Activated naive CD8-positive, alpha-beta T cell treated with anti-CD3 and anti-CD28 coated beads for 36 hours (primary cell): ENCODE results near the gene TNIK. TPM values are rescaled to one million over a fixed set of nuclear protein-coding genes. Genes with fewer than 3 reads are reported as not detected.
"Not testable (repeated sequence)": the region's sequence is repeated elsewhere in the genome, so short reads cannot be mapped to it uniquely, and the experiment has no call there.

Source experiments
- DNase-seq: peaks from one replicate; pipeline ENCODE4 v3.0.0; 2021
- H3K27ac Mint-ChIP-seq: one replicate; pipeline ENCODE4 v1.8.0; 2022; ENCODE audit warnings: mild to moderate bottlenecking, moderate library complexity, mixed read lengths
- H3K27me3 Mint-ChIP-seq: one replicate; pipeline ENCODE4 v1.8.0; 2022; ENCODE audit warnings: mild to moderate bottlenecking, mixed read lengths
- H3K36me3 Mint-ChIP-seq: one replicate; pipeline ENCODE4 v1.8.0; 2021; ENCODE audit warnings: mild to moderate bottlenecking, mixed read lengths
- H3K4me1 Mint-ChIP-seq: one replicate; pipeline ENCODE4 v1.8.0; 2021; ENCODE audit warnings: mixed read lengths
- H3K4me3 Mint-ChIP-seq: one replicate; pipeline ENCODE4 v1.8.0; 2022; ENCODE audit warnings: mild to moderate bottlenecking, moderate library complexity, mixed read lengths
- H3K9me3 Mint-ChIP-seq: one replicate; pipeline ENCODE4 v1.8.0; 2022; ENCODE audit warnings: mixed read lengths
- total RNA-seq, 2 experiments: library from RNA; stranded (reverse); gene quantifications; one replicate each; pipeline ENCODE4 v1.2.3, GENCODE V29; 2021

The TNIK gene
- total RNA-seq, 2 experiments from 2014 or later = 21.3 to 24.6 TPM

- Mint-ChIP-seq H3K4me1 (peaks cover 43% of the 10 kb centered on the region), H3K9me3 (no peaks in the 10 kb centered on the region), H3K27ac (no peak overlapping the region), H3K36me3 (peaks cover 11% of the 10 kb centered on the region), H3K27me3 (no peaks in the 10 kb centered on the region), H3K4me3 (no peak overlapping the region)
- DNase-seq = no peak
Measured at GRCh38 chr3:171313702-171314101, 146.5 kb downstream of the TNIK start.

GRCh38 chr3:171312741-171313140, 147.5 kb downstream of the TNIK start:
- Mint-ChIP-seq H3K4me1 (peaks cover 43% of the 10 kb centered on the region), H3K4me3 (no peak overlapping the region), H3K36me3 (peaks cover 15% of the 10 kb centered on the region), H3K9me3 (peaks cover 3% of the 10 kb centered on the region), H3K27me3 (no peaks in the 10 kb centered on the region), H3K27ac (no peak overlapping the region)
- no peak for DNase-seq

DNA sequence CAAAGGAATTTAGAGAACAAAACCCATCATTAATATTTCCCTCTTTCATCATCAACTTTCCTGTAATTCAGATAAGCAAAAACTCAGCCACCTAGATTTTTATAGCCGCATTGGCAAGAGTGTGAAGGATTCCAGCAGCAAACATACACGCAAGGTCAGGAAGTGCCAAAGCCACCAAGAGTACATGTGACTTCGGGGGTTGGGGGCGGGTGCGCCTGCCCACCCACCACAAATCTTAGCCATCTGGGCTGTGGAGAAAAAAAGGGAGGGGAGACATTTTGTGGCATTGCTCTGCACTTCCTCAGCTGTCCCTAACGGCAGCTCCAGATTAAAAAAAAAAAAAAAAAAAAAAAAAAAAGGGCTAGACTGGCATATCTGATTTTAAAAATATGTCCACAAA, 148.4 kb downstream of the TNIK start:
- Mint-ChIP-seq H3K4me3 (peak overlapping the region; percentile 56), H3K27me3 (no peaks in the 10 kb centered on the region)

DNA sequence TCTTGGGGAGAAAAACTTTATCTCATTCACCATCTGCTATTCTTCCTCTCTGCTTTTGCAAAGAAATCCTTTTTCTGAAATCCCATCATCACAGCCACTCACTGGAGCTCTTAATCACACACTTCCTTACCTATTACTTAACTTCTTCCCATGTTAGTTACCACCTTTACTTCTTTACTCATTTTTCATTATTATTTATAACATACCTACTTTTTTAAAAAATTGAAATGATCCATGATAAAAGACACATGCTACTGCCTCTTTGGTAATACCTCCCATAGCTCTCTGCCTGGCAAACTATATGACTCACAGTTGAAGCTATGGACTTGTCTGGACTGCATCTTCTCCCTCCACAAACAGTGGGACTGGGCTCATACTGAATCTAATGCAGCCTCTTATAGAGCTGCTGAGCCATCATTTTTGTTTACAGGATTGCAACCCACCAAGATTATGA, 150.3 kb downstream of the TNIK start:
- Mint-ChIP-seq H3K9me3 (peaks cover 4% of the 10 kb centered on the region), H3K27me3 (no peaks in the 10 kb centered on the region), H3K36me3 (peaks cover 21% of the 10 kb centered on the region), H3K4me3 (no peak overlapping the region), H3K27ac (no peak overlapping the region), H3K4me1 (peaks cover 47% of the 10 kb centered on the region)
- DNase-seq = no peak

More for the DNA sequence above, 148.4 kb downstream of the TNIK start:
- Mint-ChIP-seq H3K36me3 (peaks cover 15% of the 10 kb centered on the region), H3K27ac (peak overlapping the region; percentile 59), H3K4me1 (peaks cover 43% of the 10 kb centered on the region), H3K9me3 (peaks cover 3% of the 10 kb centered on the region)
- peak; percentile 4 for DNase-seq

- no peaks in the 10 kb centered on the region for H3K27me3 Mint-ChIP-seq
- H3K4me1 Mint-ChIP-seq = peaks cover 46% of the 10 kb centered on the region
- peaks cover 24% of the 10 kb centered on the region for H3K36me3 Mint-ChIP-seq
- no peak for DNase-seq
- H3K4me3 Mint-ChIP-seq = no peak overlapping the region
- no peak overlapping the region for H3K27ac Mint-ChIP-seq
- peaks cover 5% of the 10 kb centered on the region for H3K9me3 Mint-ChIP-seq
Measured at GRCh38 chr3:171307988-171308387, 152.2 kb downstream of the TNIK start.

- H3K9me3 Mint-ChIP-seq = peaks cover 5% of the 10 kb centered on the region
- no peak overlapping the region for H3K27ac Mint-ChIP-seq
- H3K36me3 Mint-ChIP-seq = peaks cover 21% of the 10 kb centered on the region
- no peaks in the 10 kb centered on the region for H3K27me3 Mint-ChIP-seq
- no peak for DNase-seq
- no peak overlapping the region for H3K4me3 Mint-ChIP-seq
- peaks cover 41% of the 10 kb centered on the region for H3K4me1 Mint-ChIP-seq
Measured at GRCh38 chr3:171307046-171307585, 153.1 kb downstream of the TNIK start.

GRCh38 chr3:171306631-171307030, 153.6 kb downstream of the TNIK start:
- no peak overlapping the region for H3K27ac Mint-ChIP-seq
- H3K4me1 Mint-ChIP-seq = peaks cover 40% of the 10 kb centered on the region
- H3K36me3 Mint-ChIP-seq = peaks cover 19% of the 10 kb centered on the region
- H3K9me3 Mint-ChIP-seq = peaks cover 5% of the 10 kb centered on the region
- no peak overlapping the region for H3K4me3 Mint-ChIP-seq
- DNase-seq = no peak
- no peaks in the 10 kb centered on the region for H3K27me3 Mint-ChIP-seq

GRCh38 chr3:171305823-171306222, 154.4 kb downstream of the TNIK start:
- not testable (repeated sequence) for DNase-seq, H3K9me3 Mint-ChIP-seq, H3K27ac Mint-ChIP-seq, H3K27me3 Mint-ChIP-seq, H3K4me3 Mint-ChIP-seq
- H3K36me3 Mint-ChIP-seq = peaks cover 19% of the 10 kb centered on the region
- peaks cover 37% of the 10 kb centered on the region for H3K4me1 Mint-ChIP-seq

DNA sequence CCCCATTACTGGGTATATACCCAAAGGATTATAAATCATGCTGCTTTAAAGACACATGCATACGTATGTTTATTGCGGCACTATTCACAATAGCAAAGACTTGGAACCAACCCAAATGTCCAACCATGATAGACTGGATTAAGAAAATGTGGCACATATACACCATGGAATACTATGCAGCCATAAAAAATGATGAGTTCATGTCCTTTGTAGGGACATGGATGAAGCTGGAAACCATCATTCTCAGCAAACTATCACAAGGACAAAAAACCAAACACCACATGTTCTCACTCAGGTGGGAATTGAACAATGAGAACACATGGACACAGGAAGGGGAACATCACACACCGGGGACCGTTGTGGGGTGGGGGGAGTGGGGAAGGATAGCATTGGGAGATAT, 155.7 kb downstream of the TNIK start:
- H3K27me3 Mint-ChIP-seq, H3K9me3 Mint-ChIP-seq, H3K4me3 Mint-ChIP-seq, DNase-seq, H3K27ac Mint-ChIP-seq: not testable (repeated sequence)
- peaks cover 22% of the 10 kb centered on the region for H3K36me3 Mint-ChIP-seq
- H3K4me1 Mint-ChIP-seq = peaks cover 37% of the 10 kb centered on the region

DNA sequence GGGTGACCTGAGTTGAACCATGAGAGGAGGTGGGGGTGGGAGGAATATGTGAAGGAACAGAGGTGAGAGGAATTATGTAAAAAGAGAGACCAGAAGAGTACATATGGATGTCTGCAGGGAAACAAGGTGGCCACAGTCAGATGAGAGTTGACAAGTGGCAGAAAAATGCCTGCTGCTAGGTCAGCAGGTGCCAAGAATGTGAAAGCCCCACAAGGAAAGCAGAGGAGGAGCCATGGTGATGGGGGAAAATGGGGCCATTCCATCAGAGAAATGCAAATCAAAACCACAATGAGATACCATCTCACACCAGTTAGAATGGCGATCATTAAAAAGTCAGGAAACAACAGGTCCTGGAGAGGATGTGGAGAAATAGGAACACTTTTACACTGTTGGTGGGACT, 156.2 kb downstream of the TNIK start:
- not testable (repeated sequence) for H3K27me3 Mint-ChIP-seq, DNase-seq, H3K4me3 Mint-ChIP-seq, H3K9me3 Mint-ChIP-seq, H3K27ac Mint-ChIP-seq
- Mint-ChIP-seq H3K36me3 (peaks cover 24% of the 10 kb centered on the region), H3K4me1 (peaks cover 33% of the 10 kb centered on the region)

DNA sequence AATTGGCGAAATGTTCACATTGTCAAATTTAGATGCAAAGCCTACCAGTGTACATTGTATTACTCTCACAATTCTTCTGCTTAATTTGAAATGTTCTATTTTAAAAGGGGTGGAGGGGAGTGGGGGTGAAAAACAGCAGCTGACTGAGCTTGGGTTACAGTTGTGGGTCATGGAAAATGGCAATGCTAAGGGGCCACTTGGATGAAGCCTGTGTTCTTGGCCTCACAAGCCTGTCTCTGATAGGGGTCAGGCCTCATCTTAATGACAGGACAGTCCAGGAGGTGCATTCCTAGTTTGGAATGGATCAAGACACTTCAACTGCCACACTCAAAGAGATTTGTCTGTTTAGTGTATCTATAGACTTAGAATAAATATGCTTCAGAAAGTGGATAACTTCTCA, 158.2 kb downstream of the TNIK start:
- Mint-ChIP-seq H3K27me3 (no peaks in the 10 kb centered on the region), H3K4me1 (peaks cover 36% of the 10 kb centered on the region), H3K4me3 (no peak overlapping the region), H3K9me3 (peaks cover 2% of the 10 kb centered on the region), H3K27ac (no peak overlapping the region), H3K36me3 (peaks cover 22% of the 10 kb centered on the region)
- no peak for DNase-seq

- no peak overlapping the region for H3K4me3 Mint-ChIP-seq
- H3K4me1 Mint-ChIP-seq = peaks cover 42% of the 10 kb centered on the region
- no peak overlapping the region for H3K27ac Mint-ChIP-seq
- H3K27me3 Mint-ChIP-seq = no peaks in the 10 kb centered on the region
- DNase-seq = no peak
- H3K9me3 Mint-ChIP-seq = peaks cover 2% of the 10 kb centered on the region
- H3K36me3 Mint-ChIP-seq = peaks cover 21% of the 10 kb centered on the region
Measured at GRCh38 chr3:171301002-171301401, 159.2 kb downstream of the TNIK start.

DNA sequence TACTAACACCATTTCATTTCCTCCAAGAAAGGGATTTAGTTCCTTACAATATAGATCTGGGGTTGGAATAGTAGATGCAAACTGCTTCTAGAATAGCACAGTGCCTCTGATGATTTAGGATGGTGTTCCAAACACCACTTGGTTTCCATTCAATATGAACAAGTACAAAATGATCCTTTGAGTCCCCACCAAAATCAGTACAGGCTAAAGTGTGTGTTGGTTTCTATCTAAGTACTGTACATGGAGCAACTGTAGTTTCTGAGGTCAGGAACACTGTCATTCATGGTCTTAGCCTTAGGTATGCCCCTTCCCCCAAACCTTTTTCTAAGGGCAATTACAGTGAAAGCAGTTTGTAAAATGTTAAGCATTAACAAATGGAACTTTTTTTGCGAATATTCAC, 162.3 kb downstream of the TNIK start:
- Mint-ChIP-seq H3K9me3 (no peaks in the 10 kb centered on the region), H3K4me3 (no peak overlapping the region), H3K27ac (no peak overlapping the region), H3K36me3 (peaks cover 13% of the 10 kb centered on the region), H3K27me3 (no peaks in the 10 kb centered on the region), H3K4me1 (peaks cover 46% of the 10 kb centered on the region)
- no peak for DNase-seq

- Mint-ChIP-seq H3K4me3 (no peak overlapping the region), H3K4me1 (peaks cover 46% of the 10 kb centered on the region), H3K27ac (no peak overlapping the region), H3K27me3 (no peaks in the 10 kb centered on the region), H3K9me3 (no peaks in the 10 kb centered on the region), H3K36me3 (peaks cover 13% of the 10 kb centered on the region)
- no peak for DNase-seq
Measured at GRCh38 chr3:171297207-171297606, 163.0 kb downstream of the TNIK start.

GRCh38 chr3:171295484-171296373, 164.5 kb downstream of the TNIK start:
- H3K27ac Mint-ChIP-seq = no peak overlapping the region
- H3K4me1 Mint-ChIP-seq = peaks cover 47% of the 10 kb centered on the region
- peaks cover 12% of the 10 kb centered on the region for H3K36me3 Mint-ChIP-seq
- H3K27me3 Mint-ChIP-seq = no peaks in the 10 kb centered on the region
- H3K4me3 Mint-ChIP-seq = no peak overlapping the region
- no peak for DNase-seq
- H3K9me3 Mint-ChIP-seq = no peaks in the 10 kb centered on the region
